ENCODE measurements around the gene DGKH.

Gene DGKH

DNA sequence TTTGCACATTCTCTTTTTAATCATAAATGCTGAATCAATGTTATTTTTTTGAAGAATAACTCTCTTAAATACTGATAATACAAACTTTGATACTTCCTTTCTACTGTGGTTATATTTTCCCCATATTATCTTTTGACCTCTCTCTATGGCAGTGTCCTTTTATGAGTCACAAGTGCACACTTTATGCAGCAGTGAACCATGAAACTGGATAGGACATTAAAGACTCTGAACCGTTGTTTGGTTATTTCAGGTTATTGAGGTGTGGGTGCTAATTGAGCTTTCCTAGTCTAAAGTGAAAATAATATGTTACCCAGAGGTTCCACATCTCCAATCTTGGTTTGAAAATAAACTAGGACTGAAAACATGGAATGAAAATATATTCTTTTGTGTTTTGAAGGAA is 71.4 kb downstream of the DGKH start:
- ATAC-seq (ENCODE audit: low read depth): no peak
- 0 out of 2 replicates have a peak, but pooled peaks cover 3% of the 10 kb centered on the region for H3K36me3 ChIP-seq (ENCODE audit: low read depth)
- TF ChIP-seq, protein P1, sequence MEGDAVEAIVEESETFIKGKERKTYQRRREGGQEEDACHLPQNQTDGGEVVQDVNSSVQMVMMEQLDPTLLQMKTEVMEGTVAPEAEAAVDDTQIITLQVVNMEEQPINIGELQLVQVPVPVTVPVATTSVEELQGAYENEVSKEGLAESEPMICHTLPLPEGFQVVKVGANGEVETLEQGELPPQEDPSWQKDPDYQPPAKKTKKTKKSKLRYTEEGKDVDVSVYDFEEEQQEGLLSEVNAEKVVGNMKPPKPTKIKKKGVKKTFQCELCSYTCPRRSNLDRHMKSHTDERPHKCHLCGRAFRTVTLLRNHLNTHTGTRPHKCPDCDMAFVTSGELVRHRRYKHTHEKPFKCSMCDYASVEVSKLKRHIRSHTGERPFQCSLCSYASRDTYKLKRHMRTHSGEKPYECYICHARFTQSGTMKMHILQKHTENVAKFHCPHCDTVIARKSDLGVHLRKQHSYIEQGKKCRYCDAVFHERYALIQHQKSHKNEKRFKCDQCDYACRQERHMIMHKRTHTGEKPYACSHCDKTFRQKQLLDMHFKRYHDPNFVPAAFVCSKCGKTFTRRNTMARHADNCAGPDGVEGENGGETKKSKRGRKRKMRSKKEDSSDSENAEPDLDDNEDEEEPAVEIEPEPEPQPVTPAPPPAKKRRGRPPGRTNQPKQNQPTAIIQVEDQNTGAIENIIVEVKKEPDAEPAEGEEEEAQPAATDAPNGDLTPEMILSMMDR (IDR thresholded peaks at IDR 0.05; ENCODE audit: poor library complexity, severe bottlenecking): no peak
- no peak overlapping the region for H3K27ac ChIP-seq (ENCODE audit: poor library complexity, severe bottlenecking)
- H3K4me1 ChIP-seq (ENCODE audit: insufficient read depth, poor library complexity, severe bottlenecking): peaks cover 19% of the 10 kb centered on the region
- no peaks in the 10 kb centered on the region for H3K27me3 ChIP-seq (ENCODE audit: insufficient read depth, poor library complexity, severe bottlenecking)
- DNase-seq (ENCODE audit: low spot score): no peak
- no peak overlapping the region for H3K4me3 ChIP-seq (ENCODE audit: severe bottlenecking)
- peaks cover 2% of the 10 kb centered on the region for H3K9me3 ChIP-seq (ENCODE audit: severe bottlenecking)

GRCh38 chr13:42123600-42123999 is 75.2 kb downstream of the DGKH start:
- Histone ChIP-seq H3K4me3 (ENCODE audit: severe bottlenecking) (no peak overlapping the region), H3K4me1 (ENCODE audit: insufficient read depth, poor library complexity, severe bottlenecking) (no peaks in the 10 kb centered on the region), H3K36me3 (ENCODE audit: low read depth) (peaks cover 3% of the 10 kb centered on the region), H3K27me3 (ENCODE audit: insufficient read depth, poor library complexity, severe bottlenecking) (no peaks in the 10 kb centered on the region), H3K9me3 (ENCODE audit: severe bottlenecking) (no peaks in the 10 kb centered on the region), H3K27ac (ENCODE audit: poor library complexity, severe bottlenecking) (no peak overlapping the region)
- no peak for ATAC-seq (ENCODE audit: low read depth)
- TF ChIP-seq, protein P1 (IDR thresholded peaks at IDR 0.05; ENCODE audit: poor library complexity, severe bottlenecking): no peak
- DNase-seq (ENCODE audit: low spot score): no peak

DNA sequence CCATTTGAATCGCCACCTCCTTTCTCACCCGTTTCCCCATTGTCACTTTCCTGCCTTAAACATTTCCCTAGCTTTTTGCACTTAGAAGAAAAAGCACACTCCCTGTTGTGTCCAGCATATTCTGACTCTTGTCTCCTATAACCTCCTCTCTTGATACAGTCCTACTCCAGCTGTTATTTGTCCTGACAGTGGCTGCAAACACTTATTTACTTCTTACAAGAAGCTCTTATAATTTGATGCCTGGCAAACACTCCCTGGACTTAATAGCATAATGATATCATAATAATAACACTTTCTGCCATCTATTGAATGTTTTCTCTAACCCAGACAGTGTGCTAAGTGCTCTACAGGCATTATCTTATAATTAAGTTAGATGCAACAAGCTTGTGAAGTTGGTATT is 76.6 kb downstream of the DGKH start:
- TF ChIP-seq, protein P1 (IDR thresholded peaks at IDR 0.05; ENCODE audit: poor library complexity, severe bottlenecking): no peak
- DNase-seq (ENCODE audit: low spot score): no peak
- ATAC-seq (ENCODE audit: low read depth): no peak
- H3K27me3 ChIP-seq (ENCODE audit: insufficient read depth, poor library complexity, severe bottlenecking): no peaks in the 10 kb centered on the region
- no peaks in the 10 kb centered on the region for H3K9me3 ChIP-seq (ENCODE audit: severe bottlenecking)
- no peak overlapping the region for H3K4me3 ChIP-seq (ENCODE audit: severe bottlenecking)
- no peaks in the 10 kb centered on the region for H3K4me1 ChIP-seq (ENCODE audit: insufficient read depth, poor library complexity, severe bottlenecking)
- H3K27ac ChIP-seq (ENCODE audit: poor library complexity, severe bottlenecking): no peak overlapping the region
- H3K36me3 ChIP-seq (ENCODE audit: low read depth): peaks cover 17% of the 10 kb centered on the region

- Histone ChIP-seq H3K27ac (ENCODE audit: poor library complexity, severe bottlenecking) (no peak overlapping the region), H3K27me3 (ENCODE audit: insufficient read depth, poor library complexity, severe bottlenecking) (no peaks in the 10 kb centered on the region), H3K4me3 (ENCODE audit: severe bottlenecking) (no peak overlapping the region), H3K4me1 (ENCODE audit: insufficient read depth, poor library complexity, severe bottlenecking) (no peaks in the 10 kb centered on the region), H3K36me3 (ENCODE audit: low read depth) (peaks cover 20% of the 10 kb centered on the region), H3K9me3 (ENCODE audit: severe bottlenecking) (no peaks in the 10 kb centered on the region)
- no peak for DNase-seq (ENCODE audit: low spot score)
- TF ChIP-seq, protein P1 (IDR thresholded peaks at IDR 0.05; ENCODE audit: poor library complexity, severe bottlenecking): no peak
- ATAC-seq (ENCODE audit: low read depth): no peak
Observed at GRCh38 chr13:42127047-42127446, 78.6 kb downstream of the DGKH start.

GRCh38 chr13:42129033-42129432 is 80.6 kb downstream of the DGKH start:
- ATAC-seq (ENCODE audit: low read depth) (no peak), DNase-seq (ENCODE audit: low spot score) (no peak)
- no peak overlapping the region for H3K4me3 ChIP-seq (ENCODE audit: severe bottlenecking)
- H3K27me3 ChIP-seq (ENCODE audit: insufficient read depth, poor library complexity, severe bottlenecking): no peaks in the 10 kb centered on the region
- peaks cover 8% of the 10 kb centered on the region for H3K4me1 ChIP-seq (ENCODE audit: insufficient read depth, poor library complexity, severe bottlenecking)
- H3K36me3 ChIP-seq (ENCODE audit: low read depth): peaks cover 20% of the 10 kb centered on the region
- H3K27ac ChIP-seq (ENCODE audit: poor library complexity, severe bottlenecking): no peak overlapping the region
- no peaks in the 10 kb centered on the region for H3K9me3 ChIP-seq (ENCODE audit: severe bottlenecking)
- TF ChIP-seq, protein P1 (IDR thresholded peaks at IDR 0.05; ENCODE audit: poor library complexity, severe bottlenecking): no peak

Data from RWPE2 (cell line).